HG02938 (cell line): ENCODE measurements around the gene C5orf46.
"Not testable (repeated sequence)": the region's sequence is repeated elsewhere in the genome, so short reads cannot be mapped to it uniquely, and the experiment has no call there.

Experiments used
- ATAC-seq: cut with Tn5 transposase; IDR thresholded peaks from one replicate; pipeline ENCODE4 v1.9.1; 2021; ENCODE audit warnings: mild to moderate bottlenecking, moderate library complexity; ENCODE audit not compliant: unreplicated experiment

Gene C5orf46

GRCh38 chr5:147906326-147907095 is at the start of gene C5orf46:
Gene C5orf46, minus strand, starts transcription at chr5:147906538. Its CDS starts 37 bp downstream, at chr5:147906501.
- ATAC-seq = no peak

GRCh38 chr5:147954971-147955370 is 48.6 kb upstream of the C5orf46 start:
- no peak for ATAC-seq

GRCh38 chr5:147949711-147950573 is 43.6 kb upstream of the C5orf46 start:
- peak; percentile 89 for ATAC-seq

- not testable (repeated sequence) for ATAC-seq
Observed at GRCh38 chr5:147946658-147947274, 40.4 kb upstream of the C5orf46 start.

- ATAC-seq = no peak
Observed at GRCh38 chr5:147939431-147940114, 33.2 kb upstream of the C5orf46 start.

- ATAC-seq = no peak
Observed at GRCh38 chr5:147935032-147935431, 28.7 kb upstream of the C5orf46 start.

- ATAC-seq = peak; percentile 80
Observed at GRCh38 chr5:147930769-147931168, 24.4 kb upstream of the C5orf46 start.

- no peak for ATAC-seq
Observed at GRCh38 chr5:147927901-147928300, 21.6 kb upstream of the C5orf46 start.

GRCh38 chr5:147925020-147925419 is 18.7 kb upstream of the C5orf46 start:
- no peak for ATAC-seq

GRCh38 chr5:147921136-147921535 is 14.8 kb upstream of the C5orf46 start:
- ATAC-seq = no peak

GRCh38 chr5:147920420-147921030 is 14.2 kb upstream of the C5orf46 start:
- ATAC-seq = no peak

- ATAC-seq = no peak
Observed at GRCh38 chr5:147918899-147919298, 12.6 kb upstream of the C5orf46 start.

- ATAC-seq = no peak
Observed at GRCh38 chr5:147918101-147918685, 11.9 kb upstream of the C5orf46 start.

GRCh38 chr5:147913786-147914185 is 7.4 kb upstream of the C5orf46 start:
- no peak for ATAC-seq

GRCh38 chr5:147912011-147912410 is 5.7 kb upstream of the C5orf46 start:
- no peak for ATAC-seq

GRCh38 chr5:147911427-147911826 is 5.1 kb upstream of the C5orf46 start:
- no peak for ATAC-seq

GRCh38 chr5:147904110-147904509 is 2.2 kb downstream of the C5orf46 start:
- no peak for ATAC-seq

GRCh38 chr5:147902609-147903115 is 3.7 kb downstream of the C5orf46 start:
- no peak for ATAC-seq

GRCh38 chr5:147901599-147902039 is 4.7 kb downstream of the C5orf46 start:
- ATAC-seq = no peak

- no peak for ATAC-seq
Observed at GRCh38 chr5:147898875-147899401, 7.4 kb downstream of the C5orf46 start.
